K562 (cell line): ENCODE measurements around the gene DHRS3. TPM values are rescaled to one million over a fixed set of nuclear protein-coding genes. Genes with fewer than 3 reads are reported as not detected.

Source experiments
- CHAMP1 ChIP-seq: fragments of 450-650 bp; IDR thresholded peaks from 2 replicates; pipeline ENCODE4 v1.6.1; 2016; ENCODE audit warnings: mild to moderate bottlenecking
- ELF1 ChIP-seq: fragments of 200-800 bp; sonication (Bioruptor generic); IDR thresholded peaks from 2 replicates; pipeline ENCODE4 v1.6.1; 2016; ENCODE audit warnings: missing genetic modification characterization, missing compliant biosample characterization
- ERF ChIP-seq: fragments of 450-650 bp; formaldehyde crosslinking; IDR thresholded peaks from 2 replicates; pipeline ENCODE4 v1.4.0; 2020; ENCODE audit warnings: mild to moderate bottlenecking, mixed read lengths
- GTF2A2 ChIP-seq: IDR thresholded peaks from 2 replicates; pipeline ENCODE4 v1.6.1; 2016; ENCODE audit warnings: mild to moderate bottlenecking, missing genetic modification characterization, missing compliant biosample characterization
- GTF2E2 ChIP-seq: fragments of 200-800 bp; sonication (Bioruptor generic); IDR thresholded peaks from 2 replicates; pipeline ENCODE4 v1.6.1; 2016; ENCODE audit warnings: missing genetic modification characterization, missing compliant biosample characterization
- HDAC1 ChIP-seq, 2 experiments: fragments of 450-650 bp; IDR thresholded peaks; 2 replicates each; pipeline ENCODE4 v1.6.1; 2016 to 2017; ENCODE audit warnings: inconsistent platforms in 1 of 2, mild to moderate bottlenecking in 1 of 2, moderate library complexity in 1 of 2
- HNRNPK ChIP-seq: fragments of 200-400 bp; formaldehyde crosslinking; IDR thresholded peaks from one replicate; pipeline ENCODE4 v1.6.1; 2018; ENCODE audit warnings: mild to moderate bottlenecking, low read depth, low read length; ENCODE audit not compliant: poor library complexity, severe bottlenecking
- KAT2B ChIP-seq: IDR thresholded peaks from one replicate; pipeline ENCODE4 v1.6.1; 2012; ENCODE audit warnings: low read depth, mild to moderate bottlenecking, control low read depth, inconsistent platforms, low read length, moderate library complexity
- PHF20 ChIP-seq: fragments of 450-650 bp; IDR thresholded peaks from 2 replicates; pipeline ENCODE4 v1.6.1; 2018; ENCODE audit not compliant: partially characterized antibody
- RAD21 ChIP-seq, 2 experiments: fragments of 250-450 bp in 1 of 2; fragments of 450-650 bp in 1 of 2; sonication (Bioruptor Pico) in 1 of 2; formaldehyde crosslinking in 1 of 2; IDR thresholded peaks in 1 of 2; conservative IDR thresholded peaks in 1 of 2; 2 replicates each; pipeline versions ENCODE4 v1.4.0 to v1.8.0; 2020 to 2022; ENCODE audit warnings: mild to moderate bottlenecking in 2 of 2, moderate library complexity in 1 of 2
- RBM15 ChIP-seq: fragments of 200-400 bp; formaldehyde crosslinking; IDR thresholded peaks from 2 replicates; pipeline ENCODE4 v1.6.1; 2018; ENCODE audit warnings: mild to moderate bottlenecking, low read length, moderate library complexity; ENCODE audit not compliant: insufficient read depth
- REST ChIP-seq, 2 experiments: fragments of 450-650 bp; formaldehyde crosslinking in 1 of 2; IDR thresholded peaks; 2 replicates each; pipeline versions ENCODE4 v1.4.0 to v1.6.1; 2014 to 2020; ENCODE audit warnings: mild to moderate bottlenecking in 2 of 2, borderline replicate concordance in 1 of 2, low read depth in 1 of 2
- THRA ChIP-seq: fragments of 450-650 bp; IDR thresholded peaks from 2 replicates; pipeline ENCODE4 v1.6.1; 2017; ENCODE audit warnings: mild to moderate bottlenecking, moderate library complexity
- ZNF384 ChIP-seq: IDR thresholded peaks from 2 replicates; pipeline ENCODE4 v1.6.1; 2012; ENCODE audit warnings: low read depth, low read length, improper control_type of control experiment
- ZNF780A ChIP-seq: fragments of 250-450 bp; sonication (Bioruptor Pico); IDR thresholded peaks from 2 replicates; pipeline ENCODE4 v1.5.0; 2021; ENCODE audit warnings: mild to moderate bottlenecking
- polyA plus RNA-seq, 8 experiments: library from polyadenylated mRNA; depleted of rRNA in 4 of 8; stranded (reverse) in 5 of 8; unstranded in 3 of 8; fragments of >200 nt; fragmentation: Nextera tagmentation in 2 of 8; fragmentation: Illumina TruSeq in 1 of 8; extraction: Ambion mirVana in 2 of 8; extraction: Trizol in 1 of 8; gene quantifications; 2 replicates each; pipeline versions ENCODE4 v1.2.1 to v1.2.3, GENCODE V29; 2011 to 2014; ENCODE audit warnings: inconsistent platforms in 1 of 8, missing spikeins in 1 of 8
- total RNA-seq, 7 experiments: library from RNA; depleted of rRNA in 6 of 7; stranded (reverse); fragments of >200 nt in 6 of 7; fragmentation: Illumina TruSeq in 2 of 7; extraction: Trizol in 2 of 7; gene quantifications; 2 replicates each; pipeline versions ENCODE4 v1.2.1 to v1.2.3, GENCODE V29; 2011 to 2021; ENCODE audit warnings: low replicate concordance in 1 of 7

DHRS3 gene
- total and polyA plus RNA-seq, 9 of the 15 experiments (the other 6 are each of a cell fraction or from before 2014, with no cell fraction given) = 21.0 to 116 (median 58.7) TPM

GRCh38 chr1:12618965-12619791 is 1.2 kb upstream of the DHRS3 start (continued):
- TF ChIP-seq REST (IDR thresholded peaks at IDR 0.05; ENCODE audit: borderline replicate concordance) (no peak; the same call in 1 of the 2 replicates), REST (CRISPR knock-in tag; IDR thresholded peaks at IDR 0.05; ENCODE audit: low read depth) (no peak), ZNF780A (CRISPR knock-in tag) (no peak), ZNF384 (0 out of 2 replicates have a peak, but pooled peaks have one; percentile 5), THRA (no peak), RAD21 (CRISPR knock-in tag; conservative IDR thresholded peaks at IDR 0.05 in 1 of 2, IDR thresholded peaks at IDR 0.05 in 1 of 2) (0 out of 4 replicates have a peak, but pooled peaks of 1 of the 2 experiments have one; percentile 10), GTF2E2 (no peak), CHAMP1 (no peak), KAT2B (no peak), RBM15 (no peak), ELF1 (tag) (no peak; the same call in 1 of the 2 replicates), ERF (no peak), PHF20 (no peak), HNRNPK (no peak), HDAC1 (IDR thresholded peaks at IDR 0.05) (peak in 1 of 2 experiments; percentile 35; a peak in 1 of 4 replicates), GTF2A2 (tag) (no peak)
